Hepatic stellate cell (primary cell): ENCODE results near the gene PRUNE2.
"Not testable (repeated sequence)": the region's sequence is repeated elsewhere in the genome, so short reads cannot be mapped to it uniquely, and the experiment has no call there.

Experiments used
- DNase-seq: peaks from one replicate; pipeline ENCODE4 v3.0.0; 2011; ENCODE audit warnings: low spot score

Gene PRUNE2

DNA sequence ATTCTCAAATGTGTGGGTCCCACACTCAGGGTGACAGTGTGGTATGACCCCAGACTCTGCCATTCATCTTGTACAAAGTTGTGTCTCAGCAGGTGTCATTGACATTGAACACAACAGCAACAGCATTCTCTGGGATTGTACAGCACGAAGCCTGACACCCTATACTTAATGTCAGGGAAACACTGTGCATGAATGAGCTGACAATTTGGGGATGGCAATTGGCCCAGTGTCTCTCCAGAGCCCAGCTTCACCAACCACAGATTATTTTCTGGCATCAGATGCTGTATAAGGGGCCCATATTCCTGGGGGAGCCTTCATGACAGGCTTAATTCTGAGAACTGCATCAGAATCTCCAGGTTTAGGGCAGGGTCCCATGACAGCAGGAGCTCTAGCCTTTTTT, 303.7 kb downstream of the PRUNE2 start:
- DNase-seq: no peak

DNA sequence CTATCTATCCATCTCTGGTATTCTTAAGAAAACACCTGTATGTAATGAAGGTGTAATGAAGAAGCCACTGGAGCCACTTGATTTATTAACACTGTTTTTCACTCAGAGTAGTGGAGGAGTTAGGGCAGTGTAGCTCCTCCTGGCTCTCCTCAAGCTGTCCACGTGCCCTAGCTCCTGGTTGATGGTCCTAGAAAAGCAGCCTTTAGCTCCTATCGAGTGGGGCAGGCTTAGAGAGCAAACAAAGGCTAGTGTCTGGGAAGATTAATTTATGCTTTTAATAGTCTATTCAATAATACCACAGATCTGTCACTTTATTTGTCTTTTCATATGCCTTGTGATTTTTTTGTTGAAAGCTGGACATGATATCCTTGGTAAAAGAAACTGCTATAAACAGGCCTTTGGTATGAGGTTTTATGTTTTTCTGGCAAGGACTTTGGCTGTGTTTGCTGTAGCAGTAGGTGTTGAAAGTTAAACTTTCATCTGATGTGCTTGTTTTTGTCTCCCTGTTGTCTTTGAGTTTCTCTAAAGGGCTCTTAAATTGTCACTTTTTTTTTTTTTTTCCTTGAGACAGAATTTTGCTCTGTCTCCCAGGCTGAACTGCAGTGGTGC, 305.8 kb downstream of the PRUNE2 start:
- DNase-seq: no peak

DNA sequence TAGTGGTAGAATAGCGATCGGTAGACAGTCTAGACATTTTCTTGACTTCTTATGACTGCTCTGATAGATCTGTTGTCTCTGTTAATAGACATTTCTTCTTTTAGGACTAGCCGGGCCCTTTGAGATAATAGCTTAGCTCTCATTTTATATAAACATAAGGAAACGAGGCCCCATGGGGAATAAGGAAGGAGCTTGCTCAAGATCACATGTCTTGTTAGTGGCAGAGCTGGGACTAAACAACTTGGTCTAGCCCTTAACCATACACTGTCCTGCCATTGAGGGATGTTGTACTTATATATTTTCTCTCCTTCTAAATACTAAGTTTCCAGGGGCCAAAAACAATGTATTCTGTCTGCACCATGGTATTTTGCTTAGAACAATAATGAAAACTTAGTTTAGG, 306.9 kb downstream of the PRUNE2 start:
- no peak for DNase-seq

DNA sequence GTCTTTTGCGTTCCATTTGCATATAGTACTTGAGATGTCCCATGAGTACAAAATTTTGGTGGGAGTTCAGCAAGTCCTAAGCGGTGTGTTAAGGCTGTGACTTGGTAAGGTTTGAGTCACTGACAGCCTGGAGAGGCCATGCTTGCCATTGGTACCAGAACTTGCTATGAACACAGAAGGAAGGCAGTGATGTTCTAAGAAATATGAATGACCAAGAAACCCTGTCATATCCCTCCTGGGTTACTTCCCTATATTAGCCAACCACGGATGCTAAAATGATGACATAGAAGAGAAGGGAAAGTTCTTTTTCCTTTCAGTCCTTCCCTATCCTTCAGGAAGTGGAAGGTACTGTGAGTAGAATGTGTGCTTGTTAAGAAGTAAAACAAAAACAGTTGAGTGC, 310.3 kb downstream of the PRUNE2 start:
- DNase-seq: no peak

GRCh38 chr9:76594764-76595424, 311.0 kb downstream of the PRUNE2 start:
- no peak for DNase-seq

- DNase-seq: not testable (repeated sequence)
Measured at GRCh38 chr9:76593961-76594735, 311.8 kb downstream of the PRUNE2 start.

- no peak for DNase-seq
Measured at GRCh38 chr9:76592974-76593347, 313.0 kb downstream of the PRUNE2 start.

GRCh38 chr9:76592091-76592973, 313.6 kb downstream of the PRUNE2 start:
- DNase-seq: no peak

DNA sequence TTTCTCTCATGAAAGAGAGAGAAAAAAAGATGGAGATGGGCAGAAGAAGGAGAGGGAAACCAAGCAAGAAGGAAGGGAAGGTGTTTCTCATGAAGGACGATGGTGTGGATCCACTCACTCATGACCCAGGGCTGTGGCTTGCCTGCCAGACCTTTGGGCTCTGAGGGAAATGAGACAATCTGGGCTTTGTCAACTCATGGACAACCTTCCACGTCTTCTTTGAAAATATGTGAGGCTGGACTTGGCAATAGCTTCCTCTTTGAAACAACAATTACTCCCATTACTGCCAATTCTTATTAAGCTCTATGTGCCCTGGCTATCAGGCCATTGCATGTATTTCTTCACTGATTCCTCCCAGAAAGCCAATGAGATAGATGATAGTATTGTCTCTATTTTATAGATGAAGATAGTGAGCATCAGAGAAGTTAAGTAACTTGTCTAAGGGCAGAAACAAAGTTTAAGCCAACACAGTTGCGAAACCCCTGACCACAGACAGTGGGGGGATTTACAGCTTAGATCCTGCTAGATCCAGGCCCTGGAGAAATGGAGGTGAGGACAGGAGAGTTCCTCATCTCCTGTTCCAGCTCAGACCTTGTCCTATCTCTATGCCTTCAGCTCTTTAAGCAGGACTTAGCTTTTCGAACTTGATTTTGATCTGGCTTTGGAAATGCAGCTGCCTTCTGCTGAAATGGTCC, 314.5 kb downstream of the PRUNE2 start:
- no peak for DNase-seq

GRCh38 chr9:76588316-76588715, 317.6 kb downstream of the PRUNE2 start:
- DNase-seq: no peak

GRCh38 chr9:76586390-76587314, 319.3 kb downstream of the PRUNE2 start:
- no peak for DNase-seq

DNA sequence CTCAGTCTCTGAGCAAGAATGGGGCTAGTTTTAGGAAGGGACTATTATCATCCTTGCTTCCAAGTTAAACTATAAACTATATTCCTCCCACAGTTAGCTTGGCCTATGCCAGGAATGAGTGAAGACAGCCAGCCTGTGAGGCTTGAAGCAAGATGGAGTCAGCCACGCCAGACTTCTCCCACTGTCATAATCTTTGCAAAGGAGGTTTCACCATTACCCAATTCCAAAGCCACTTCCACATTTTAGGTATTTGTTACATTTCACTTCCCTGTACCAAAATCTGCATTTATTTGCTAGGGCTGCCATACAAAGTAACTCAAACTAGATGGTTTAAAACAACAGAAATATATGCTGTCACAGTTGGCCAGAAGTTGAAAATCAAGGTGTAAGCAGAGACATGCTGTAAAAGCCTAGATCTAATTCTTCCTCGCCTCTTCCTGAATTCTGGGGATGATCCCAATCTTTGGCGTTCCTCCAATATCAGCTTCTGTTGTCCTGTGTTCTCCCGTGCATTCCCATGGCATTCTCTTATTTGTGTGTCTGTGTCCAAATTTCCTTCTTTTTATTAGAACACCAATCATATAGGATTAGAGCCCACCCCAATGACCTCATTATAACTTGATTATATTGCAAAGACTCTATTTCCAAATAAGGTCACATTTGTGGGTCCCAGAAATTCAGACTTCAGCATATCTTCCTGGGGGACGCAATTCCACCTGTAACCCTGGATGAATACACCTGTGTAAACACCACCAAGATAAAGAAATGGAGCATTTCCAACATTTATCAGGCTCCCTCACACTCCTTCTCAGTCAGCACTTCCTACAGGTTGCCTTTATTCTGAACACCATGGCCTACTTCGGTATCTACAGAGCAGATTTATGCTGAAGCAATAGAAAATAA, 320.2 kb downstream of the PRUNE2 start:
- no peak for DNase-seq

GRCh38 chr9:76583256-76583655, 322.7 kb downstream of the PRUNE2 start:
- DNase-seq: no peak

DNA sequence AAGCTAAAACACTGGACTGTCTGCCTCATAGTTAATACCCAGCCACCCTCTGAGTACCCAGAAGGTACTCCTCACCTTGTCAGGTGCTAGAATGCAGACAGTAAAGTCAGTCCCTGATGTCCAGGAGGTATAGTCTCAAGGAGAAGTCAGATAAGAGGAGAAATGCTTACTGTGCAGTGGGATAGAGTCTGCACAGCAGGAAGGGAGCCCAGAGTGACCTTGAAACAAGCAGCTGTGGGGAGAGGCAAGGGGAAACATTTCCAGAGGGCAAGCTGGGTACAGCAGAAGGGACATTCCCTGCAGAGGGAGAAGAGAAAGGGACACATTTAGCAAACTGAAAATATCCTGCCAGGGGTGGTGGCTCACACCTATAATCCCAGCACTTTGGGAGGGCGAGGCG, 324.2 kb downstream of the PRUNE2 start:
- DNase-seq: no peak

- DNase-seq: no peak
Measured at GRCh38 chr9:76580820-76581219, 325.1 kb downstream of the PRUNE2 start.

DNA sequence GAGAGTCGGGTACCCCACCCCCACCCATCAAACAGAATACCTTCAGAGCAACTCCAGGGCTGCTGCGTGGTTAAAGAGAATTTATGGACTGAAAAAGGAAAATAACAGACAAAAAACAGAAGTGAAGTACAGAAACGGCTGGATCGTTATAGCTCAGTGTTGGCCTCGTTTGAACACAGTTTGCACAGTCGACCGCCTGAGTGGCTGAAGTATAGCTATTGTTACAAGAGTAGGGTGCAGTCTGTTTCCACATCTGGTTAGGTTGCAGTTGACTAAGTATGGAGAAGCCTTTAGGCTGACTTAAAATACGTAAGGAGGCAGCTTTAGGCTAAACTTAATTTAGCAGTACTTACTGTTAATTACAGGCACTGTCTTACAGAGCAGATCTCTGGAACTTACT, 325.7 kb downstream of the PRUNE2 start:
- no peak for DNase-seq

GRCh38 chr9:76576344-76576743, 329.6 kb downstream of the PRUNE2 start:
- peak; percentile 52 for DNase-seq

GRCh38 chr9:76575761-76576160, 330.2 kb downstream of the PRUNE2 start:
- DNase-seq: no peak

DNA sequence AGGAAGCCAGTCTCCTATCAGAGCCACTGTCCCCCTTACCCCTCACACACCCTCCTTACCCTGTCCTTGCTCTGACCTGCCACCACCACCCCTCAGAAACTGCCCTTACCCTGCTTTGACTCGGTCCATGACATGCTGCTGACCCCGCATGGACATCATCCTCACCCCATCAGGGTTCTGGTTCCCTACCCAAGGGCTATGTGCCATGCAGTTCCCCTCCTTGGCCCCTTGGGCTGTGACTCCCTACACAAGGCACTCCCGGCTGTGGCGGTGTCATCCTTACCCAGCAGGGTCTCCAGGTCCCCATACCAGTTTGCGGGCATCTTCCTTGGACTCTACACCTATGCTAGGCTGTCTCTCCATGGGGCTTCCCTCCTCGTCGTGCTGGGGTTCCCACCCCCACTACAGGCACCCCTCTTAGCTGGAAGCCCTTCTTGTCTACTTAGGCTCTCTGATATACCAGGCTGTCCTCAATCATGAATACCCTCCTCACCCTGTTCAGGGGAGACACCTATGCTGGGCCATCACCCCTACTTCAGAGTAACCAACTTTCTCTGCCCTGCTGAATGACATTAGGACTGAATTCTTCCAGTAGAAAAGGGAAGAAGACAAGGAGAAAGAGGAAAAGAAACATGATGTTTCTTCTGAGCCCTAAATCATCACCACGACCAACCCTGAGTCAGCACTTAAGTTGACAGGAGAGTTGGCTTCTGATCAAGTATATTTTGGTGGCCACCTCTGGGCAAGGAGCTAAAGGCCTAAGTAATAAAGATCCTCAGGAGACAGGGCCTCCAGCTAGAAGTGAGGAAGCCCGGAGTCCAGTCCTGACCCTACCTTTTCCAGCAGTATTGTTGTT, 331.8 kb downstream of the PRUNE2 start:
- DNase-seq: no peak
